ENCODE measurements around the gene SRPK3. TPM values are rescaled to one million over a fixed set of nuclear protein-coding genes. Genes with fewer than 3 reads are reported as not detected.
A peak's percentile ranks its signal among the peaks of the same experiment; 100 is the strongest.

SRPK3 gene
- total RNA-seq, 1 experiment from 2014 or later, result 1.1 TPM

DNA sequence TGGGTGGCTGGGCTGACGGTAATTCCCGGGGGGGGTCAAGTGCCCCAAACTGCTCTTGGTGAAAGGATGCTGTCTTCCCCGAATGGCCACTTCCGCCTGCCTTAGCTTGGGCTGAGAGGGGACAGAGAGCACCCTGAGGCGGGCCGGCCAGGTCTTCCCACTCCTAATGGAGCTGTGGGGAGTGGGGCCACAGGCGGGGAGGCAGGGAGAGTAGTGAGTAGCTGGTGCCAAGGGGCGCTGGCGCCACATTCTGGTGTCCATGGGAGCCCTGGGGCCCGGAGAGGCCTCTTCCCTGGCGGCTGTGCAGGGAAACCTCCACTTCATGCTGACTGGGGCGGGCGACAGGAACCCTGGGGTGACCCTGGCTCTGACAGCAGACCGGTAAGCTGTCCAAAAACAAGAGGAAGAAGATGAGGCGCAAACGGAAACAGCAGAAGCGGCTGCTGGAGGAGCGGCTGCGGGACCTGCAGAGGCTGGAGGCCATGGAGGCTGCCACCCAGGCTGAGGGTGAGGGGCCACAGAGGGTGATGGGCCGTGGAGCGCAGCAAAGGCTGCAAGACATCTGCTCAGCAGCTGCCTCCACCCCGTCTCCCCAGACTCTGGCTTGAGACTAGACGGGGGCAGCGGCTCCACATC lies 2.7 kb downstream of the SRPK3 start:
- no peak for DNase-seq (ENCODE audit: low spot score)

DNA sequence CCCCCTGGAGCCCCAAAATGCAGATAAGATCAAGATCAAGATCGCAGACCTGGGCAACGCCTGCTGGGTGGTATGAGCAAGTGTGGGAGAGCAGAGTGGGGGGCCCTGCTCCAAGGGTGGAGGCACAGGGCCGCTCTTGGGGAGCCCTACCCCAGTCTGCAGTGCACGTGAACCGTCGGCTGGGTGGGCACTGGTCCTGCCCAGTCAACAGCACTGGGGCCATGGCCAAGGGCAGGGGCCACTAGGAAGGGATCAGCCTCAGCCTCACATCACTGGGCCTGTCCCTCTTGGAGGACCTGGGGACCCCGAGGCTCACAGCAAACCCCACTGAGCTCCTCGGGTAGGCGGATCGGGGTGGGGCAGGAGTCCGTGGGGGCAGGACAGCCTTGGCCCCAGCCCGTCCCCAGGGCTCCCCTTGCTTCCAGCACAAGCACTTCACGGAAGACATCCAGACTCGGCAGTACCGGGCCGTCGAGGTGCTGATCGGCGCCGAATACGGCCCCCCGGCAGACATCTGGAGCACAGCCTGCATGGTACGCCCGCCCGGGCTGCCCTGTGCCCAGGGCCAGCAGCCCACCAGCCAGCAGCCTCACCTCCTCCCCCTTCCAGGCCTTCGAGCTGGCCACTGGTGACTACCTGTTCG lies 3.6 kb downstream of the SRPK3 start:
- no peak for DNase-seq (ENCODE audit: low spot score)

DNA sequence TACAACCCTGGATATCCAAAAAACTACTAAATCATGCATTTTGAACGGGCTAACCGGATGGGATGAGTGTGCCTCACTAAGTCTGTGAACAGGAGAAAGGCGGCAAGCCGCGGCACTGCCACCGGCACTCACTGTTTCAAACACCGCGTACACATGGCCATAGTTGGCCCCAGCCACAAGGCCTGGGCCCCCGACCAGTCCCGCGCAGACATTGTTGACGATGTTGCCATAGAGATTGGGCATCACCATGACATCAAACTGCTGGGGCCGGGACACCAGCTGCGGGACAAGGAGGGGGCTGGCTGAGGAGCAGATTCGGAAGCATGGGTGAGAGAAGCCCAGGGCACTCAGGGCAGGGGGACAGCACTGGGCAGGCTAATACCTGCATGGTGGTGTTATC lies 5.8 kb downstream of the SRPK3 start:
- no peak for DNase-seq (ENCODE audit: low spot score)

DNA sequence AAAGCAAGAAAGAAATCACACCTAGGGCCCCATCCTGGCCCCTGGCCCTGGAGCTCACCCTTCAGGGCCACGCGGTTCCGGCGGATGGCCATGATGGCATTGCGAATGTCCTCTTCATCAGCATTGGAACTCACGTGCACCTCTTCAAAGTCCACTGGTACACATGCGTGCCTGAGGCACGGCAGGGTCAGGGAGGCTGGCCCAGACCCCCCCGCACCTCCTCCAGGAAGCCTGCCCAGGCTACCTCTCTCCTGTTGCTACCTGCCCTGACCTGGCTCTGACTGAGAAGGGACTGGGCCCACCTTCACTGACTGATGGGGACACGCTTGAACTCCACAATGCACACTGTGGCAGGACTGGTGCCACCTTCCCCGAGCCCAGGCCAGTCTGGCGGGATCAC lies 8.8 kb downstream of the SRPK3 start:
- DNase-seq (ENCODE audit: low spot score), result no peak

DNA sequence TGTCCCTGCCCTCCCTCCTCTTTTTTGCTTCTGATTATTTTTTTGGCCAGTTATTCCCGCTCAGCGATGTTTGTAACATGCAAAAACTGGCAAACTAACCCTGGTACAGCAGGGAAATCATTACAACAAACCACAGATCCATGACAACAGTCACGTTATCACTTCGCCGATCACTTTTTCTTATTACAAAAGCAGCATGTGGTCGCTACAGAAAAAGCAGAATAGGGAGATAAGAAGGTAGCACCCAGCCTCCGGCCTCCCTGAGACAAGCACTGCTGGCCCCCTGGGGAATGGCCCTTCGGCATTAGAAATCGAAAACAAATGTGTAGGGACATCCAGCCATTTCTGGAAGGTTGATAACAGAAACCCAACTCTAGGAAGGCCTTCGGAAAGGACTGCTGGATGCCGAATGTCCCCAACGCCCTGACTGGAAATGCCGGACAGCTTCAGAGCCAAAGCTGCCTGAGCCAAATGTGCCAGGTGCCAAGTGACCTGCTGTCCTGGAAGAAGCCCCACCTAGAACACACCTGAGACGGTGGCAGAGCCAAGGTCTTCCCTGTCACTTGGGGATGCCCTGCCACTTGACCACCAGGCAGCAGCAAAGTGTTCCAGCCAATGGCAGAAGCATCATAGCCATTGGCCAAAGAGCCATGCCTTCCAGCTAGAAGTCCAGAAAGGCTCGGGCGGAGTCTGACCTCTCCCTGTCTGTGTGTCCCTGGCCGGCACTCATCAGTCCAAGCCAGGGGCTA lies 10.4 kb downstream of the SRPK3 start:
- DNase-seq (ENCODE audit: low spot score), result no peak

DNA sequence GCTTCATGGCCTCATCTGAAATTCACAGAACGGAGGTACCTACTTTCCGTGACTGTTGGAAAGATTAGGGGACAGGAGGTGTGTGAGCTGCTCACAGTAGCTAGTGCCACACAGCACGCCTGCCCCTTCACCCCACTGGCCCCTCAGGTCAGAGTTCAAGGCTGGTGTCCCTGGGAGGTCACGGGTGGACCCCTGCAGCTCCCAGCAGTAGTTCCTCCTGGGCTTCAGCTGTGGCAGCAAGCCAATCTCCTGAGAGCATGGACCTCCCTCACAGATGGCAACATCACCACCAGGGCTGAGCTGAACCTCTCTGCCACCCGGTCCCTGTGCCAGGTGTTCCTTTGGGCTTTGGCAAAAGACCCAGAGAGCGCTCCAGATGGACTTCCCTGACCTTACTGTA lies 11.5 kb downstream of the SRPK3 start:
- DNase-seq (ENCODE audit: low spot score), result no peak

DNA sequence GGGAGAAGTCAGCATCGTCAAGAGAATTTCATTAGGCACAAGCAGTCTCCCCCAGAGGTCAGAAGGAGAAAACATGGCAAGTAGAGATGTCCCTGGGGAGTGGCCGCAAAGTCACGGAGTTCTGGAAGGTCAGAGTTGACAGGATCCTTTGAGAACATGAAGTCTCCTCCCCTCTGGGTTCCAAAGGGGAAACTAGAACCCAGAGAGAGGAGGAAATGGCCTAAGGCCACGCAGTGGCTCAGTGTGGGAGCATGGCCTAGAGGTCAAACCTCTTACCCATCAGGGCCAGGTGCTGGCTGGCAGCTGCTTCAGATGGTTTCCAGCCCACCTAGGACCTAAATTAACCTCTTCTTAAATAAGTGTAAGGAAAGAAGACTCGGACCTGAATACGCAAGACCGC lies 12.4 kb downstream of the SRPK3 start:
- DNase-seq (ENCODE audit: low spot score), result no peak

DNA sequence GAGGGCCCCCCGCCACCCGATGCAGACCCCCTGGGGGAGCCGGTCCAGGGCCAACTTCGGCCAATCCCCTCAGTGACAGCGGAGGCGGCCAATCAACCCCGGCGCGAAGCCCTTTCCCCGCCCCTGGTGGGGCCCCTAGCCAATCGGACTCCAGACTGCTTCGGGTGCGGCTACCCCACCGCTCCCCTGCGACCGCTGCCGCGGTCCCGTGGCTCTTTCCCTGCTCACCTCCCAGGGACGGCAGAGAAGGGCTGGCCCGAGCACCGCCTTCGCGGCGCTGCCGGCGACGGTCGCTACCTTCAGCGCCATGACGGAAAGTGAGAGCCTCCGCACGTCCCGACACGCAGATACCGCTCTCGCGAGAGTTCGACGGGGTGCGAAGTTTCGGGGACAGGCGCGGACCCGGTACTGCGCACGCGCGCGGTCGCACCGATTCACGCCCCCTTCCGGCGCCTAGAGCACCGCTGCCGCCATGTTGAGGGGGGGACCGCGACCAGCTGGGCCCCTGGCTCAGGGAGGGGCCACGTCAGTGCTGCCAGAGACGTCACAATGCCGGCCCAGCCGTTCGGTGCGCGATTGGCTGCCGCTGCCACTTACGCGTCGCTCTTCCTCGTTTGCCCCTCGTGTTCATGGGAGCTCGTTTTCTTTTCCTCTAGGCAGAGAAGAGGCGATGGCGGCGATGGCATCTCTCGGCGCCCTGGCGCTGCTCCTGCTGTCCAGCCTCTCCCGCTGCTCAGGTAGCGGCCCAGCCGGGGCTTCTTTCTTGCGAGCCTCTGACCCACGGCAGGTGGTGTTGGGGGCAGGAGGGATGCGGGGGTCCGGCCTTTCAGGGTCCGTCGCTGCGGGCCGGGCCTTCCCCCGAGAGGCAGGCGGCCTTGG lies 13.4 kb downstream of the SRPK3 start, which contains the start of the genes IDH3G and SSR4:
Gene IDH3G, minus strand, starts transcription at position 358 of the 879 bp plus-strand sequence. Its CDS starts 49 bp downstream, at position 309.
Gene SSR4, plus strand, starts transcription at position 651 of the 879 bp plus-strand sequence. Its CDS starts 20 bp downstream, at position 671.
- DNase-seq (ENCODE audit: low spot score), result peak; percentile 97

DNA sequence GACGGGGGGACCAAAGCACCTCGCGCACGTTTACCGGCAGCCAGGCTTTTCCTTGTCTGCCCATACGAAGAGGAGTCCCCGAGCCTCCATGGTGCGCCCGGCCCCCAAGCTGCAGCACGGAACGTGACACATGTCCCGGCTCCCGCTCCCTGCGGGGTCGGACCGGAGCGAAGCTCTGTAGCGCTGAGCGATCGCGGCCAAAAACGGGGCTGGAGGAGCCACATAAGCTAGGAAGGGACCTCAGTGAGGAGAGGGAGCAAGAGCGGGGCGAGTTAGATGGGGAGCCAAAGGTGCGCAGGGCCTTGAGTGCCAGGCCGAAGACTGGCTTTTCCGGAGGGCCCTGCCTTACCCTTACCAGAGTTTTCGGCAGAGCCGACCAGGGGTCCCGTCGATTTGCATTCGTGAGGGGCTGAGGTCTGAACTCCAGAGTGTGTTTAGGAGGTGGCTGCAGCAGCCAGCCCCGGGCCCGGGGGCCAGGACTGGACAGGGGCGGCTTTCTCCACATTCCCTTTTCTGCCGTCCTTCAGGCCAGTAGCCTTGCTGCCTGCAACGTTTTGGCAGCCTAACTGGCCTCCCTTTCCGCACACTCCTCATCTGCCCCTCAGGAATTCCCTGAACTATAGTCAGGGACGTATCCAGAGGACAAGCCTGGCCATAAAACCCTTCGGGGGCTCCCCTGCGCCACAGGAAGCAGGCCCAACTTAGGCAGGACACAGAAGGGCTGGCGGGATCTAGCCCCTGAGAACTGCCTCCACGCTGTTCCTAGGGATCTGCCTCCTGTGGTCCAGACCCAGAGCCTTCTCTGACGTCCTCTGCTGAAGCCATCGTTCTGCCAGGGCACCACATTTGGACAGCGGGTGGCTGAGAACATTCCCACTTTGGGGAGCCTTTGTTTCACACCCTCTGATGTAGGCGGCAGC lies 14.3 kb downstream of the SRPK3 start:
- DNase-seq (ENCODE audit: low spot score), result peak; percentile 23

DNA sequence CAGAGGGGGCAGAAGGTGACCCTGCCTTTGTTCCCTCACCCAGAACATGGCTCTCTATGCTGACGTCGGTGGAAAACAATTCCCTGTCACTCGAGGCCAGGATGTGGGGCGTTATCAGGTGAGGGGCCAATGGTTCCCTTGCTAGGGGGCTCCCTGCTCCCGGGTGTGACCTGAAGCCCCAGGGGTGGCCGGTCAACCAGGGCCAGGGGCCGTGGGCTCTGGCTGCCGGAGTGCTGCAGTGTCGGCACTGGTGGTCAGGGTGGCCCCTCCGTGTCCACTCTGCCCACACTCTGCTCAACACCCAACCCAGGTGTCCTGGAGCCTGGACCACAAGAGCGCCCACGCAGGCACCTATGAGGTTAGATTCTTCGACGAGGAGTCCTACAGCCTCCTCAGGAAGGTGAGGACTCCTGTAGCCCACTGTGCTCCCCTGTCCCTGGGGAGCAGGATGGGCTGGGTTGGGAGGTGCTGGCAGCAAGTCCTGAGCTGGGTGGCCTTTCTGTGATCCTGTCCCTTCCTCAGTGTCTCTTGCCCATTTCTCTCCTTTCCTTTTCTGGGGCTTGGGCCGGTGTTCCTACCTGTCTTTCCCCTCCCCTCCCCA lies 16.7 kb downstream of the SRPK3 start:
- no peak for DNase-seq (ENCODE audit: low spot score)

DNA sequence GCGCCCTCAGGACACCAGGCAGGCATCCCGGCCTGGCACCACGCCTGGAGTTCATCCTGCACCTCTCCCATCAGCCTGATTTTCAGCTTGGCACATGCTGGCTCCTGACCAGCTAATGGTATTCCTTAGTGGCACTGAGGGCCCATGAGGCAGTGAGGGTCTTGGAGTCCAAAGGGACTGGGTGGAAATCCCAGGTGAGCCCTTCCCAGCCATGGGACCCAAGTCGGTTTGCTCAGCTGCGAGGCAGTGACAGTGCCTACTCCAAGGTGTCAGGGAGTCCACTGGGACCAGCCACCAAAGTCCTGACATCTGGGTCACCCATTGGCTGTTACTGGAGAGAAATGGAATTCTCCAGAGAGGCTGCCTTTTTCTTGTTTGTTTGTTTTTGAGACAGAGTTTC lies 18.5 kb downstream of the SRPK3 start:
- no peak for DNase-seq (ENCODE audit: low spot score)

DNA sequence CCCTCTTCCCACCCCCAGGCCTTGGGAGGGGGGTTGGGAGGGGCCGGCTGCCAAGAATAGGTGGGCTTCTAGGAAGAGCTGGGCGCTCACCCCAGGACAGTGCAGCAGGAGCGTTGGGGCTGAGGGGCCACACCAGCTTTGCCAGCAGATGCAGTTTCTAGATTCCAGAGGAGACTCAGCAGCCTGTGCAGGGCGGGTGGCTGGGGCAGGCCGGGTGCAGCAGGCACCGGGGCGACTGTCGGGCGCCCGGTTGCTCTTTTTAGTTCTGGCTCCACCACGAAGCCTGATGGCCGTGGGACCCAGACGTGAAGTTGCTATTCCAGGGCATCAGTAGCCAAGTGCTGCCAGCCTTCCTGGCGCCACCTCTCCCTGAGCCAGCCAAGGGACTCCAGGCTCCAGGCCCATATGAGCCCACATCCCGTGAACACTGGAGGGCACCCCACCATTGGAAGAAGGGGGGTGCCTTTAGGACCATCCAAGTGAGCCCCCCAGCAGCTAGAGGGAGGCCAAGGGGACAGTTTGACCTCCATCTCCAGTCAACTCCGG lies 19.4 kb downstream of the SRPK3 start:
- DNase-seq (ENCODE audit: low spot score), result no peak

DNA sequence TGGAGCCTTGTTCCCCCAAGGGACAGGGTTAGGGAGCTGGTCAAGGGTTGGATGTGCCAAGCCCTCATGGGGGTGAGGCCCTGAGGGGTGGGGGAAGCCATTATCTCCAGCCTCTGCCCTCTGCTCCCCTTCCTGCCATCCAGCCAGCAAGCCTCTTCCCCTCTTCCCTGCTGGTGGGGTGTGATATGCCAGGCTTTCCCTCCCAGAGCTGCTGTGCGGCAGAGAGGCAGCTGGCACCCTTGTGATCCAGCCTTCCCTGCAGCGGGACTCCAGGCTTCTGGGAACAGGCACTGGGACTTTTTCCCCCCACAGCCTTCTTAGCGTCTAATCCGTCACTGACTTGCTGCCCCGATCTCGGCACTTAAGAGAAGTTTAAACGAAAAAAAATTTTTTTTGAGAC lies 19.9 kb downstream of the SRPK3 start:
- no peak for DNase-seq (ENCODE audit: low spot score)

DNA sequence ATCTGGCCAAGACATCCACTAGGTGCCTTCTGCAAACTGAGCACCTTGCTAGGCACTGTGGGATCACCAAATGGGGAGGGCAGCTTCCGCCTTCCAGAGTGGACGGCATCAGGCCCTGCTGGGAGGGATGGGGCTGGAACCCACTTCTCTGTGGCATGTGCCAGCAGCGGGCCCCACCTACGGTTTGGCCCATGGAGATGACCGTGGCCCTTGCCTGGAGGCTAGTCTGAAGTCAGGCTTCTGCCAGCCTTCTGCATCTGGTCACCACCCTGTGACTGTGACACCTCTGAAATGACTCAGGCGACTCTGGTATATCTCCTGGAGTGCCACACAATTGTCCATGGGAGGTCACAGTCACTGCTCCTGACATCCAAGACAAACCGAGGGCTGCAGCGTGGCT lies 20.8 kb downstream of the SRPK3 start:
- DNase-seq (ENCODE audit: low spot score), result no peak

DNA sequence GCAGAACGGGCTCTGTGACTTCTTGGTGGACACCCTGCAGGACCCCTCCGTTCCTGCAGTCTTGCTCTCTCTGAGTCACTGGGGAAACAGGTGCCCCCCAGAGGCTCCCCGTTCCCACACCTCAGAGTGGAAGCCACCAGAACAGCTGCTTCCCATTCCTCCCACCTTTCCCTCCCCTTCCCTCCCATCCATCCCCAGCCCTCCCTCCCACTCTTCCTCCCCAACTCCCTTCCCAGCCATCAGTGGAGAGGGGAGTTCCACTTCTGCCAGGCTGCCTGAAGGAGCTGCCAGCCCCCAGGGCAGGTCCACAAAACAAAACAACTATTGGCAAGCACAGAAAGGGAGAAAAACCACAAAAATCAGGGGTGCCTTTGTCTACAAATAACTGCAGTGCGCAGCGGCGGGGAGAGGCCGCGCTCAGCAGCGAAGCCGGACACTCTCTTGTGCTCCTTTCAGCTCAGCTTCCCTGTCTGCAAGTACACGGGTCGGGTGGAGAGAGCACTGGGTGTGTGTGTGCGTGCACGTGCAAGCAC lies 21.7 kb downstream of the SRPK3 start:
- no peak for DNase-seq (ENCODE audit: low spot score)

DNA sequence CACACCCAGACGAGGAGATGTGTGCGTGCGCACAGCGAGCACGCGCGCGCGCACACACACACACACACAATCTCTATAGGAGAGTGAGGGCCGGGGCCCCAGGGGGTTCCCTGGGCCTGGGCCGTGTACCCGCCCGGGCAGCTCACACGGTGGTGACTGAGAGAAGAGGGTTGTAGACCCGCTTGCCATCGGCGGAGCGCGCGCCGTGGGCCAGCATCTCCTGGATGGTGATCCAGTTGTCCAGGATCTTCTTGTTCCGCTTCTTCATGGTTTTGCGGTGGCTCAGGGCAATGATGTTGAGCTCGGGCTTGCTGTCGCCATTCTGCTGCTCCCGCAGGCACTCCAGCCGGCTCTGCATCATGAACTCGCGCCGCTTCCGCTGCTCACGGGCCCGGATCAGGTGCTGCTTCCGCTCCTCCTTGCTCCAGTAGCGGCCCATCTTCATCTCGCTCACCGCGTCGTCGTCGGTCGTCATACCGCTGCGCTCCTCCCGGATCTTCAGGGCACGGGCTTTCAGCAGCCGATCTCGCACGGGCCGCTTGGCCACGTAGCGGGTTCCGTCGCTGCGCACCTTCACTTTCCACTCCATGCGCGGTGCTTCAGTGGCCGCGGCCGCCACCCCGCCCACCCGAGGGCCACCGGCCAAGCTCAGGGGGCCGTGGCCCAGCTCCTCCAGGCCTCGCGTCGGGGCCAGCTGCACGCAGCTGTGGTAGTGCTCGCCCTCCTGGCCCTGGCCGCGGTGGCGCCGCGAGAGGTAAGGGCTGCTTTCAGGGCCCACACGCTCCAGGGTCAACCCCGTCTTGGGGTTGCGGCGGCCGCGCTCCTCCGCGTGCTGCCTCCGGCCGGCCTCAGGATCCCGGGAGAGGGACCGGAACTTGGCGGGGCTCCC lies 22.6 kb downstream of the SRPK3 start:
- DNase-seq (ENCODE audit: low spot score), result no peak

DNA sequence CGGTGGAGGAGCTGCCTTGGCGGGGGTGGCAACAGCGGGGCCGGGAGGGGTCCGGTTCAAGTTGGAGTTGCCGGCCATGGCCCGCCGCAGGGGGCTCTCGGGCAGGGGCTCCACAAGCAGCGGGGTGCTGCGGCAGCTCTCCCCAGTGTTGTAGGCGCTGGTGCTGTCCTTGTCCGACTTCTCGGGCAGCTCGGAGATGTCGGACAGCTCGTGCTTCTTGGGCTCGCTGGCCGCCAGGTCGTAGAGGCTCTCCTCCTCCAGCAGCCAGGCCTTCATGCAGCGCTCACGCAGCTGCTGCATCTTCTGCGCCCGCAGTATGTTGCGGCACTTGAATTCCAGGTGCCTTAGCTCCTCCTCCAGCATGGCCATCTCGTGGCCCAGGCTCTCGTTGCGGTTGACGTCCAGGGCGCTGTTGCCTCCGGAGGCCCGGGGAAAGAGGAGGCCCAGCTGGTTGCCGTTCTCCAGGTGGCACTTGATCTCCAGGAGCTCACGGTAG lies 23.3 kb downstream of the SRPK3 start:
- no peak for DNase-seq (ENCODE audit: low spot score)

DNA sequence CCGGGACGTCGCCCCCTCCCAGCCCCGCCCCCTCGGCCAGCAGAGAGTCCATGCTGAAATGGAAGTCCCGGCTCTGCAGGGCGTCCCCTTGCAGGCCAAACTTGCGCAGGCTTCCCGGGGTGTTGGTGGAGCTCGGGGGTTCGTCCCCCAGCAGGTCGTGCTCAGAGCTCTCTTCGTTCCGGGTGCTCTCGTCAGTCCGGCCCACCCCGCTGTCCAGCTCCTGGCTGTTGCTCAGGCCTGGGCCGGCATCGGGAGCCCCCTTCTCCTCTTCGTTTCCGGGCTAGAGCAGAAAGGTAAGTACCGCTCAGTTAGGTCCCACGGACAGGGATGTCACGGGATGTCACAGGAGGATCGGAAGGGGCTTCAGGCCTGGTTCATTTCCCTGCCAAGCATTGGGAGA lies 23.8 kb downstream of the SRPK3 start:
- DNase-seq (ENCODE audit: low spot score), result no peak

Data from HT-29 (cell line).